MM.1S (cell line): ENCODE measurements around the gene YOD1.

ENCODE experiments used
- CTCF ChIP-seq: fragments of 300-600 bp; sonication (generic); IDR thresholded peaks from 2 replicates; pipeline ENCODE4 v1.5.1; 2016; ENCODE audit warnings: antibody characterized with exemption, low read length, mixed read lengths
- EZH2 ChIP-seq: fragments of 300-600 bp; sonication (generic); optimal IDR thresholded peaks from 2 replicates; pipeline ENCODE3; 2017; ENCODE audit warnings: low read depth, mild to moderate bottlenecking, antibody characterized with exemption, low read length, mixed read lengths

GRCh38 chr1:207019661-207020060 lies 31.3 kb downstream of the YOD1 start:
- TF ChIP-seq CTCF (no peak), EZH2 (no peak)
